22Rv1 (cell line): Measurements from ENCODE around the gene AXDND1.

Experiments used
- CTCF ChIP-seq: fragments of 450-650 bp; IDR thresholded peaks from 2 replicates; pipeline ENCODE4 v1.5.1; 2017; ENCODE audit warnings: mild to moderate bottlenecking
- ZFX ChIP-seq: fragments of 450-650 bp; IDR thresholded peaks from 2 replicates; pipeline ENCODE4 v1.6.1; 2017; ENCODE audit warnings: antibody characterized with exemption, borderline replicate concordance

- no peak for TF ChIP-seq CTCF
- no peak for TF ChIP-seq ZFX
Measured at GRCh38 chr1:179589509-179589908, 223.7 kb downstream of the AXDND1 start.
